Effector memory CD4-positive, alpha-beta T cell (primary cell): ENCODE data around the gene B4GALNT4.
"Not testable (repeated sequence)": the region's sequence is repeated elsewhere in the genome, so short reads cannot be mapped to it uniquely, and the experiment has no call there.

ENCODE experiments used
- DNase-seq, 3 donors: peaks; one replicate each; pipeline ENCODE4 v3.0.0-alpha.2; 2020
- H3K27ac ChIP-seq: 2 replicates; pipeline ENCODE4 v1.7.0; 2013; ENCODE audit warnings: mild to moderate bottlenecking, low read length, moderate library complexity; ENCODE audit not compliant: insufficient read depth, poor library complexity, severe bottlenecking
- H3K27me3 ChIP-seq: replicated peaks from 2 replicates; pipeline ENCODE4 v1.7.0; 2013; ENCODE audit warnings: mild to moderate bottlenecking, low read length; ENCODE audit not compliant: insufficient read depth, control insufficient read depth, poor library complexity, severe bottlenecking
- H3K36me3 ChIP-seq: 2 replicates; pipeline ENCODE4 v1.7.0; 2013; ENCODE audit warnings: mild to moderate bottlenecking, low read length, moderate library complexity; ENCODE audit not compliant: control insufficient read depth, insufficient read depth
- H3K4me1 ChIP-seq: 2 replicates; pipeline ENCODE4 v1.7.0; 2013; ENCODE audit warnings: low read length, mild to moderate bottlenecking; ENCODE audit not compliant: control insufficient read depth, insufficient read depth, poor library complexity, severe bottlenecking
- H3K4me3 ChIP-seq: 2 replicates; pipeline ENCODE4 v1.7.0; 2013; ENCODE audit warnings: low read length, low read depth, mild to moderate bottlenecking; ENCODE audit not compliant: insufficient read depth, poor library complexity, severe bottlenecking
- H3K9me3 ChIP-seq: 2 replicates; pipeline ENCODE4 v1.7.0; 2013; ENCODE audit warnings: mild to moderate bottlenecking, low read length, moderate library complexity; ENCODE audit not compliant: control insufficient read depth

Gene B4GALNT4

DNA sequence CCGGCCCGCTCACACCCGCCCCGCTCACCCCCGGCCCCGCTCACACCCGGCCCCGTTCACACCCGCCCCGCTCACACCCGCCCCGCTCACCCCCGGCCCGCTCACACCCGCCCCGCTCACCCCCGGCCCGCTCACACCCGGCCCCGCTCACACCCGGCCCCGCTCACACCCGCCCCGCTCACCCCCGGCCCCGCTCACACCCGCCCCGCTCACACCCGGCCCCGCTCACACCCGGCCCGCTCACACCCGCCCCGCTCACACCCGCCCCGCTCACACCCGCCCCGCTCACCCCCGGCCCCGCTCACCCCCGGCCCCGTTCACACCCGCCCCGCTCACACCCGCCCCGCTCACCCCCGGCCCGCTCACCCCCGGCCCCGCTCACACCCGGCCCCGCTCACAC, 31.9 kb downstream of the B4GALNT4 start:
- peaks cover 15% of the 10 kb centered on the region for H3K4me1 ChIP-seq
- not testable (repeated sequence) for H3K27ac ChIP-seq, DNase-seq, H3K4me3 ChIP-seq, H3K27me3 ChIP-seq, H3K9me3 ChIP-seq, H3K36me3 ChIP-seq

GRCh38 chr11:403021-403760, 33.9 kb downstream of the B4GALNT4 start:
- no peak overlapping the region for H3K27ac ChIP-seq
- H3K4me1 ChIP-seq = peaks cover 19% of the 10 kb centered on the region
- H3K9me3 ChIP-seq = no peaks in the 10 kb centered on the region
- no peaks in the 10 kb centered on the region for H3K27me3 ChIP-seq
- DNase-seq = no peak
- H3K36me3 ChIP-seq = peaks cover 4% of the 10 kb centered on the region
- no peak overlapping the region for H3K4me3 ChIP-seq

DNA sequence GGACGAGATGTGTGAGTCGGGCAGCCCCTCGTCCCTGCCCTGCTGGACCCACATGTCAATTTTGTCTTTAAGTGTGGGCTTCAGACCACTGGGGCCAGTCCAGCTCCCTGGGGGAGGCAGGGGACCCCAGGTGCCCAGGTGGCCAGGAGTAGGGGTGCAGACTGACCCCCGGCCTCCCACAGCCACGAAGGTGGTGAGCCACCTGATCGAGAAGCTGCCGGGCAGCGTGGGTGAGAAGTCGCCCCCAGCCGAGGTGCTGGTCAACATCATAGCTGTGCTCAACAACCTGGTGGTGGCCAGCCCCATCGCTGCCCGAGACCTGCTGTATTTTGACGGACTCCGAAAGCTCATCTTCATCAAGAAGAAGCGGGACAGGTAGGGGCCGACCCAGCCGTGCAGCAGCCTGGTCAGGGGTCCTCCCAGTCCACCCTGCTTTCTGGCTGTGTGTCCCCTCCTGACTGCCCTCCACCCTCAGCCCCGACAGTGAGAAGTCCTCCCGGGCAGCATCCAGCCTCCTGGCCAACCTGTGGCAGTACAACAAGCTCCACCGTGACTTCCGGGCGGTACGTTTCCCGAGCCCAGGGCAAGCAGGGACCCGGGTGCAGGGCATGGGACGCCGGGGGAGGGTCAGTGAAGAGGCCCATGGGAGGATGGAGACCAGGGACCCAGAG, 34.6 kb downstream of the B4GALNT4 start:
- Histone ChIP-seq H3K4me3 (no peak overlapping the region), H3K36me3 (peaks cover 10% of the 10 kb centered on the region), H3K9me3 (no peaks in the 10 kb centered on the region), H3K27me3 (no peaks in the 10 kb centered on the region), H3K4me1 (peaks cover 19% of the 10 kb centered on the region), H3K27ac (no peak overlapping the region)
- DNase-seq = no peak

GRCh38 chr11:404551-405264, 35.4 kb downstream of the B4GALNT4 start:
- Histone ChIP-seq H3K9me3 (no peaks in the 10 kb centered on the region), H3K27ac (no peak overlapping the region), H3K4me1 (peaks cover 19% of the 10 kb centered on the region), H3K36me3 (peaks cover 10% of the 10 kb centered on the region), H3K4me3 (no peak overlapping the region), H3K27me3 (no peaks in the 10 kb centered on the region)
- DNase-seq = no peak

DNA sequence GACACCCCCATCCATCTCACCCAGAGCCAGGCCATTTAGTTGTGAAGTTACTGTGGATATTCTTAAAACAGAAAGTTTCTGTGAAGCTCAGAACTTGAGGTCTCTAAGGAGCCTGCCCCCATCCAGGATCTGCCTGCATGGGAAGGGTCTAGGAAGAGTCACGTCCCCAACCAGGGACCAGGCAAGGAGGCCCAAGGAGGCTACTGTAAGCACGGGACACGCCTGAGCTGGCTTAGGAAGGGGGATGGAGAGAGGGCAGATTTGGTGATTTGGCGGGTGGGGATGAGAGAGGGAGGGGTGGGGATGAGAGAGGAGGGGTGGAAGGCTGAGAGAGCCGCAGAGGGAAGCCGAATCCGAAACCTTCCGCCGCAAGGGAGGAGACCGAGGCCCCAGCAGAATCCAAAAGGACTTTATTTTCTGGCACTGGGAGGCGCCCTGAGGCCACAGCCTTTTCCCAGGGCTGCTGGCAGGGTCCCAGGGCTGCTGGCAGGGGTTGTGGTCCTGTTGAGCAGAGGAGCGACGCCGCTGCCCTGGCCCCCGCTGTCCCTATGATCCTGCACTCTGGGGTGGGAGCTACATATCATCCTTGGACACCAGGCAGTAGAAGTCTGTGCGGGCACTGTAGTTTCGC, 36.1 kb downstream of the B4GALNT4 start:
- Histone ChIP-seq H3K36me3 (peaks cover 14% of the 10 kb centered on the region), H3K9me3 (no peaks in the 10 kb centered on the region), H3K4me1 (peaks cover 19% of the 10 kb centered on the region), H3K4me3 (no peak overlapping the region), H3K27me3 (no peaks in the 10 kb centered on the region), H3K27ac (no peak overlapping the region)
- DNase-seq = no peak

- H3K27me3 ChIP-seq = no peaks in the 10 kb centered on the region
- peak overlapping the region; percentile 71 for H3K27ac ChIP-seq
- peak overlapping the region; percentile 32 for H3K4me3 ChIP-seq
- H3K4me1 ChIP-seq = peaks cover 19% of the 10 kb centered on the region
- no peak for DNase-seq
- H3K36me3 ChIP-seq = peaks cover 14% of the 10 kb centered on the region
- H3K9me3 ChIP-seq = no peaks in the 10 kb centered on the region
These were observed 36.9 kb downstream of the B4GALNT4 start for GRCh38 chr11:405954-406795.

DNA sequence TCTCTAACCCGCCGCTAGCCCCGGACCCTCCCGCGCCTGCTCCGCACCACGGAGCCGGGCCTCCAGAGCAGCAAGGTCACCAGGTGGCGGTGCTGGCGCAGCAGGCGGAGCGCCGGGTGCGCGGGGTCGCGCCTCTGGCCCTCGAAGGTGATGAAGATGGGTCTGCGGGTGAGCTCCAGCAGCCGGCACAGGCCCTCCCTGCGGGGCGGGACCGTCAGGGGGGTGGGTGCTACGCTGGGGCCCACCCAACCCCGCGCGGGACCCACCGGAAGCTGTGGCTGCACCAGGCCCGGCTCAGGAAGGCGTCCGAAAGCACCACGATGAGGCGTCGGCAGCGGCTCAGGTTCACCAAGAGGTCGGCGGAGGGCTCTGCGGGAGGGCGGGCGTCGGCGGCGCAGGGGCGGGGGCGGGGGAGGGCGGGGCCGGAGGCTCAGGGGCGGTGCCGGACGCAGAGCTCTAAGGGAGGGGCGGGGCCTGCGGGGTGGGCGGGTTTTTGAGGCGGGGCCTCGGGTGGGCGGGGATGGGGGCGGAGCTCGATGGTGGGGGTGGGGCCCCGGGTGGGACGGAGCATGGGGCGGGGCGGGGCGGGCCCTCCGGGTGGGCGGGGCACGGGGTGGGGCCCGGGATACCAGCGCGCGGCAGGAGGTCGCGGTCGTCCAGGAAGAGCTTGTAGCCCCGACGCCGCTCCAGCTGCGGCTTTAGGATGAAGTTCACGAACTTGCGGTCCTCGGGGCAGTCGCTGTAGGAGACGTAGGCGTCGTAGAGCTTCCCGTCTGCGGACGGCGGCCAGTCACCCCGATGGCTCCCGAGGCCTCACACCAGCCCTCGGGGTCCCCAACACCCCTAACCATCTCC, 37.7 kb downstream of the B4GALNT4 start:
- Histone ChIP-seq H3K9me3 (no peaks in the 10 kb centered on the region), H3K27me3 (no peaks in the 10 kb centered on the region), H3K27ac (peak overlapping the region; percentile 71), H3K4me1 (peaks cover 19% of the 10 kb centered on the region), H3K36me3 (peaks cover 14% of the 10 kb centered on the region), H3K4me3 (peak overlapping the region; percentile 32)
- DNase-seq = peak; percentile 91 to 97 (median 93)

- no peak overlapping the region for H3K4me3 ChIP-seq
- peaks cover 14% of the 10 kb centered on the region for H3K36me3 ChIP-seq
- no peaks in the 10 kb centered on the region for H3K27me3 ChIP-seq
- no peaks in the 10 kb centered on the region for H3K9me3 ChIP-seq
- H3K27ac ChIP-seq = peak overlapping the region; percentile 46
- DNase-seq = no peak
- H3K4me1 ChIP-seq = peaks cover 21% of the 10 kb centered on the region
These were observed 38.4 kb downstream of the B4GALNT4 start for GRCh38 chr11:407651-408123.
